Stomach (tissue), 4 donors: Measurements from ENCODE around the gene MRPS16.

ENCODE experiments used
- CTCF ChIP-seq, 7 experiments: fragments of 450-650 bp in 4 of 7; fragments of 200-600 bp in 3 of 7; sonication (generic) in 3 of 7; IDR thresholded peaks; one replicate each; pipeline ENCODE4 v1.5.1; 2016 to 2019; ENCODE audit warnings: antibody characterized with exemption in 7 of 7, control low read depth in 2 of 7, mild to moderate bottlenecking in 1 of 7
- EP300 ChIP-seq: sonication (generic); formaldehyde crosslinking; IDR thresholded peaks from one replicate; pipeline ENCODE4 v1.6.1; 2017; ENCODE audit warnings: antibody characterized with exemption

GRCh38 chr10:73289958-73290357, 37.5 kb upstream of the MRPS16 start:
- TF ChIP-seq CTCF (IDR thresholded peaks at IDR 0.05) (no peak), EP300 (no peak)
